Common myeloid progenitor, CD34-positive (primary cell): Measurements from ENCODE around the gene EIF4E3.

Source experiments
- CTCF ChIA-PET: fragments of 350-600 bp; sonication (Branson Sonifier 250); formaldehyde crosslinking; loops from one replicate; lab custom pipeline; 2021; ENCODE audit warnings: antibody characterized with exemption; lab: Charles Lee
- POLR2A ChIA-PET: fragments of 350-600 bp; sonication (Branson Sonifier 250); formaldehyde crosslinking; loops from one replicate; lab custom pipeline; 2021; ENCODE audit warnings: antibody characterized with exemption; lab: Charles Lee
- DNase-seq, 3 donors: peaks; one replicate each; pipeline versions ENCODE4 v3.0.0 to v3.0.0-alpha.2; 2013
- H3K27ac ChIP-seq, 2 experiments: 1 replicate in 1 of 2; 2 replicates in 1 of 2; pipeline ENCODE4 v1.7.0; 2013; ENCODE audit warnings: inconsistent platforms in 2 of 2, low read length in 2 of 2, mild to moderate bottlenecking in 2 of 2, low read depth in 1 of 2, moderate library complexity in 1 of 2; ENCODE audit not compliant: severe bottlenecking in 2 of 2, insufficient read depth in 1 of 2, poor library complexity in 1 of 2
- H3K27me3 ChIP-seq, 5 experiments: replicated peaks in 2 of 5; 1 replicate in 3 of 5; 2 replicates in 2 of 5; pipeline versions ENCODE4 v1.6.1 to v1.7.0; 2013; ENCODE audit warnings: low read length in 4 of 5, mild to moderate bottlenecking in 2 of 5, moderate library complexity in 2 of 5, inconsistent platforms in 1 of 5; ENCODE audit not compliant: insufficient read depth in 5 of 5, control insufficient read depth in 4 of 5
- H3K36me3 ChIP-seq, 4 experiments: 1 replicate in 2 of 4; 2 replicates in 2 of 4; pipeline versions ENCODE4 v1.6.1 to v1.7.0; 2013; ENCODE audit warnings: low read length in 3 of 4, control low read depth in 1 of 4, mild to moderate bottlenecking in 1 of 4; ENCODE audit not compliant: control insufficient read depth in 4 of 4, insufficient read depth in 4 of 4
- H3K4me1 ChIP-seq, 4 experiments: 1 replicate in 3 of 4; 2 replicates in 1 of 4; pipeline versions ENCODE4 v1.6.1 to v1.7.1; 2013; ENCODE audit warnings: low read length in 3 of 4, mild to moderate bottlenecking in 3 of 4, control low read depth in 1 of 4, inconsistent platforms in 1 of 4, moderate library complexity in 1 of 4; ENCODE audit not compliant: control insufficient read depth in 4 of 4, insufficient read depth in 4 of 4; ENCODE audit errors: control extremely low read depth in 1 of 4
- H3K4me3 ChIP-seq, 7 experiments: 1 replicate in 4 of 7; 2 replicates in 3 of 7; pipeline versions ENCODE4 v1.5.1 to v1.7.0; 2013; ENCODE audit warnings: mild to moderate bottlenecking in 7 of 7, low read length in 6 of 7, moderate library complexity in 6 of 7, inconsistent platforms in 2 of 7, low read depth in 2 of 7, control low read depth in 1 of 7; ENCODE audit not compliant: insufficient read depth in 4 of 7, control insufficient read depth in 1 of 7; ENCODE audit errors: extremely low read depth in 1 of 7
- H3K9me3 ChIP-seq, 5 experiments: 1 replicate in 4 of 5; 2 replicates in 1 of 5; pipeline versions ENCODE4 v1.6.1 to v1.7.1; 2013; ENCODE audit warnings: low read length in 4 of 5, mild to moderate bottlenecking in 2 of 5, inconsistent platforms in 1 of 5, low read depth in 1 of 5, moderate library complexity in 1 of 5; ENCODE audit not compliant: control insufficient read depth in 4 of 5, insufficient read depth in 2 of 5; ENCODE audit errors: control extremely low read depth in 1 of 5
- WGBS: methylation state at CpG from one replicate; pipeline ENCODE4 v1.1.5; 2013; ENCODE audit not compliant: insufficient coverage; 5-methylcytosine and 5-hydroxymethylcytosine counted together

The EIF4E3 gene

DNA sequence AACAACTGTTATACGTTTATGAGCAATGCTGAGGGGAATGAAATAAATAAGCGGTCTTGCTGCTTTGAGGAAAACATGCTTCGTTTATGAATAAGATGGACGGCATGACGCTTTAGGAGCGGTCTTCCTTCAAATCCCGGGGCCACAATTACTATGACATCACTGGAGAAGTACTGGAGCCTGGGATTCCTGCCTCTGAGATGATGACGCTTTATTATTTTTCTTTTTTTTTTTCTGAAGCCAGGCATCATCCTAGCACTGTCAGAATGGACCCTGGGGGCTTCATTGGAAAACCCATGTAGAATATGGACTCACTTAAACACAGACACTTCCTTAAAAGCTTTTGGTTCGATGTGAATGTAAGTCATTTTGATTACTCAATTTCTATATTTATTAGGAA lies 89.2 kb downstream of the EIF4E3 start:
- POLR2A ChIA-PET = no interaction called here
- no peak for DNase-seq
- Histone ChIP-seq H3K27me3 (no peaks in the 10 kb centered on the region), H3K36me3 (no peaks in the 10 kb centered on the region), H3K27ac (no peak overlapping the region), H3K4me3 (no peak overlapping the region), H3K9me3 (no peaks in the 10 kb centered on the region), H3K4me1 (peaks cover 0 to 7% (median 0%) of the 10 kb centered on the region in 4 experiments)
- WGBS = 96% methylated on average over 8 of the region's 9 CpGs
- CTCF ChIA-PET = no interaction called here

DNA sequence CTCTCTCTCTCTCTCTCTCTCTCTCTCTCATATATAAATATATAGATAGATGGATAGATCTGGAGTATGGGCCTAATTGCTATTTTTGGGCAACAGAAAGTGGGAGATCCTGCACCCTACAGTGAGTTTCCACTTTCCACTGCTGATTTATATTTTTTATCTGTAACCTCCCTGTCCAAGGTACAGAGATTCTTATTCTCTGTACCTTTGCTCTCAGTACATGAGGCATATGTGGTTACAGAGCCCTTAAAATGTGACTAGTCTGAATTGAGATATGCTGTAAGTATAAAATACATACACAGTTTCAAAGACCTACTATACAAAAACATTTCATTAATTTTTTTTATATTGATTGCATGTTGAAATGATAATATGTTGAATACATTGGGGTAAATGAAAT lies 90.5 kb downstream of the EIF4E3 start:
- ChIA-PET CTCF (no interaction called here), POLR2A (no interaction called here)
- no peak overlapping the region for H3K27ac ChIP-seq

DNA sequence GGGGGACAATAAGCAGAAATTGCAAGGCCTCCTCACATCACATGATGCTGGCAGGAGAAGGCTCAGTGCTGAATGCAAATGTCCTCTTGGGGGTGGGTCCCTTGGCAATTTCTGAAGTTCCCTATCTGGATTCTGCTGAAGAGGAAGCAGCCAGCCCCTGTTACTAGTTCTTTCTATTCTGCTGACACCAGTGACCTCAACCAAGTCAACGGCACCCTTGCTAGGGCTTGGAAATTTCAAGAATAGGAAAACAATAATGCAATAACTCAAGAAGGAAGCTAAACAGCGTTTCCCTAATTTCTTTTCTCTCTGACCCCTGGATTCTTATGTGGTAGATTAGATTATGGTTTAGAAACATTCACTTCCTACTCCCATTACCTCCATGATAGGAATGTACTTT lies 95.5 kb downstream of the EIF4E3 start:
- Histone ChIP-seq H3K9me3 (peaks cover 0 to 1% (median 0%) of the 10 kb centered on the region in 5 experiments), H3K27ac (no peak overlapping the region), H3K27me3 (no peaks in the 10 kb centered on the region), H3K36me3 (no peaks in the 10 kb centered on the region), H3K4me3 (no peak overlapping the region), H3K4me1 (peaks cover 0 to 12% (median 5%) of the 10 kb centered on the region in 4 experiments)
- CTCF ChIA-PET = no interaction called here
- WGBS = no CpG with 5 or more reads among the region's 2 CpGs
- POLR2A ChIA-PET = no interaction called here
- DNase-seq = peak; percentile 8 to 76 (median 66)

More for the DNA sequence above, 90.5 kb downstream of the EIF4E3 start:
- H3K36me3 ChIP-seq = no peaks in the 10 kb centered on the region
- H3K4me3 ChIP-seq = no peak overlapping the region
- H3K27me3 ChIP-seq = no peaks in the 10 kb centered on the region
- no peak for DNase-seq
- H3K4me1 ChIP-seq = peaks cover 0 to 8% (median 2%) of the 10 kb centered on the region in 4 experiments
- H3K9me3 ChIP-seq = no peaks in the 10 kb centered on the region

DNA sequence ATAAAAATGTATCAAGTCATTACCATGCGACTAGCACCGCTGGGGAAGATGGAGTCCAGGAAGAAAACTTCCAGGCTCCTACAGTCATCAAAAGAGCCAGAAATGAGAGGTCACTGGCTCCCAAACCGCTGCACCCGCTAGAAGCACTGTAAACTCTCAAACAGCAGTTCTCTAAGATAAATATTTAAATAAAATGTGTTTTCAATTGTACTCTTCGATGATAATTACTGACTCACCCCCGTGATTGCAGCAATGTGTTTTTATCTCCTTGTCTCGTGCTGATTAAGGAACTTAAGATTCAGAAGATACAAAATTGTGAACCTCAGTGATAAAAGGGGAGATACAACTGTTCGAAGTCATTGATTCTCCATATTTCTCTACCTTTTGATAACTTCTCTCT lies 95.9 kb downstream of the EIF4E3 start:
- no peak overlapping the region for H3K4me3 ChIP-seq
- peaks cover 0 to 12% (median 5%) of the 10 kb centered on the region in 4 experiments for H3K4me1 ChIP-seq
- no peaks in the 10 kb centered on the region for H3K36me3 ChIP-seq
- ChIA-PET CTCF (no interaction called here), POLR2A (no interaction called here)
- H3K27me3 ChIP-seq = no peaks in the 10 kb centered on the region
- H3K9me3 ChIP-seq = peaks cover 0 to 1% (median 0%) of the 10 kb centered on the region in 5 experiments
- WGBS = 100% methylated on average over 2 of the region's 8 CpGs
- no peak overlapping the region for H3K27ac ChIP-seq
- DNase-seq = peak in 1 of 3 donors; percentile 39

DNA sequence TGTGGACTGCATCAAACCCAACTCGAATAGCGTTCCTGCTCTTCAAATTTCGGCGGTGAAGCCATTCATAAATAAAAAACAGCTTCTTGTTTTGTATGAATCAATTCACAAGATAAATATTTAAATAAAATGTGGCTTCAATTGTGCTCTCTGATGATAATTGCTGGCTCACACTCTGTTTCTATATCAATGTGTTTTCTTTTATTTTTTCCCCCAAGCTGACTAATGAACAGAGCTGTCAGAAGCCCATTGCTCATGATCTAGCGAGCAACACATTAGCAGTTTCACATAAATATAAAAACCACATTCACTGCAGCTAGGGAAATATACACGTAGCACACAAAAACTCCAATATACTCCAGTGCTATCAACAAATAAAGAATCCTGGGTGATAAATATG lies 96.7 kb downstream of the EIF4E3 start:
- CTCF ChIA-PET = interaction anchor here (1.0 kb wide), 1 partner anchor 11 kb away, joined by 3 read pairs; no protein-coding TSS in a partner anchor
- Histone ChIP-seq H3K36me3 (no peaks in the 10 kb centered on the region), H3K4me3 (no peak overlapping the region), H3K27ac (no peak overlapping the region), H3K9me3 (peaks cover 0 to 1% (median 0%) of the 10 kb centered on the region in 5 experiments), H3K4me1 (peaks cover 0 to 12% (median 5%) of the 10 kb centered on the region in 4 experiments), H3K27me3 (no peaks in the 10 kb centered on the region)
- DNase-seq = peak in 1 of 3 donors; percentile 8
- POLR2A ChIA-PET = no interaction called here
- 83% methylated on average over 1 of the region's 6 CpGs for WGBS

DNA sequence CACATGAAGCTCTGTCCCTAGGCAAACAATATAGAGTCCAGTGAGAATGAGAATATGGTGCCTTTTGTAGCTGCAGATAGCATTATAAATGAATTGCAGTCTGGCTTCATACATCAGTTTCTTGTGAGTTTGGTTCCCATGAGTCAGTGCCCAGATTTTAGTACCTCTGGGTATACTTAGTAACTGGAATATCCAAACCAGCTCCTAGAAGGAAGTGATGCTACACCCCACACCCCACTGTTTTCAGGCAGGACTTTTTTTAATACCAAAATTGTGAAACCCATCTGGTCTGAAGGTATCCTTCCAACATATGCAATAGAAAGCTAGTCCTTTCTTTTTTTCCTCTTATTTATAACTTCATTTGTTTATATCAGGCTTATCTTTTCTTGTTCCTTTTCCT lies 99.5 kb downstream of the EIF4E3 start:
- Histone ChIP-seq H3K4me1 (peaks cover 0 to 12% (median 5%) of the 10 kb centered on the region in 4 experiments), H3K4me3 (no peak overlapping the region), H3K36me3 (no peaks in the 10 kb centered on the region), H3K27me3 (no peaks in the 10 kb centered on the region), H3K9me3 (peaks cover 0 to 1% (median 0%) of the 10 kb centered on the region in 5 experiments), H3K27ac (no peak overlapping the region)
- DNase-seq = no peak
- ChIA-PET CTCF (no interaction called here), POLR2A (no interaction called here)
